Measurements from ENCODE around the gene KCNH5. TPM values are rescaled to one million over a fixed set of nuclear protein-coding genes. Genes with fewer than 3 reads are reported as not detected.
"Not testable (repeated sequence)": the region's sequence is repeated elsewhere in the genome, so short reads cannot be mapped to it uniquely, and the experiment has no call there.

KCNH5 gene
- total RNA-seq, 1 experiment from 2014 or later = 1.4 TPM

DNA sequence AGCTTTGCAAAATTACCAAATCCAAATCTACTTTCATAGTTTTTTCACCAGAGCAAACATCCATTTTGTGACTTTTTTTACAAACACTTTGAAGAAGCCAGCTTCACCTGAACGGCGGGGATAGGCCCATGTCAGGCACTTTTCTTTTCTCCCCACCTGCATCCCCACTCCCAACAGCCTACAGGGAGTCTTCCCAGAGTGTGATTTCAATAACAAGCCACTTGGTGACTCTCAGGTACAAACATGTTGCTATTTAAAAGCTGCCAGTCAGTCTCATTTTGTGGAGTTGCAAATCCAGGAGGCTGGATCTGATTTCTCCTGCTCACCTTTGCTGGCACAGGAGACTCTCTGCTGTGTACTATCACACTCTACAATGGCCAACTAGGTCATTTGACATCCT lies 285.5 kb downstream of the KCNH5 start (continued):
- TF ChIP-seq, protein P1, sequence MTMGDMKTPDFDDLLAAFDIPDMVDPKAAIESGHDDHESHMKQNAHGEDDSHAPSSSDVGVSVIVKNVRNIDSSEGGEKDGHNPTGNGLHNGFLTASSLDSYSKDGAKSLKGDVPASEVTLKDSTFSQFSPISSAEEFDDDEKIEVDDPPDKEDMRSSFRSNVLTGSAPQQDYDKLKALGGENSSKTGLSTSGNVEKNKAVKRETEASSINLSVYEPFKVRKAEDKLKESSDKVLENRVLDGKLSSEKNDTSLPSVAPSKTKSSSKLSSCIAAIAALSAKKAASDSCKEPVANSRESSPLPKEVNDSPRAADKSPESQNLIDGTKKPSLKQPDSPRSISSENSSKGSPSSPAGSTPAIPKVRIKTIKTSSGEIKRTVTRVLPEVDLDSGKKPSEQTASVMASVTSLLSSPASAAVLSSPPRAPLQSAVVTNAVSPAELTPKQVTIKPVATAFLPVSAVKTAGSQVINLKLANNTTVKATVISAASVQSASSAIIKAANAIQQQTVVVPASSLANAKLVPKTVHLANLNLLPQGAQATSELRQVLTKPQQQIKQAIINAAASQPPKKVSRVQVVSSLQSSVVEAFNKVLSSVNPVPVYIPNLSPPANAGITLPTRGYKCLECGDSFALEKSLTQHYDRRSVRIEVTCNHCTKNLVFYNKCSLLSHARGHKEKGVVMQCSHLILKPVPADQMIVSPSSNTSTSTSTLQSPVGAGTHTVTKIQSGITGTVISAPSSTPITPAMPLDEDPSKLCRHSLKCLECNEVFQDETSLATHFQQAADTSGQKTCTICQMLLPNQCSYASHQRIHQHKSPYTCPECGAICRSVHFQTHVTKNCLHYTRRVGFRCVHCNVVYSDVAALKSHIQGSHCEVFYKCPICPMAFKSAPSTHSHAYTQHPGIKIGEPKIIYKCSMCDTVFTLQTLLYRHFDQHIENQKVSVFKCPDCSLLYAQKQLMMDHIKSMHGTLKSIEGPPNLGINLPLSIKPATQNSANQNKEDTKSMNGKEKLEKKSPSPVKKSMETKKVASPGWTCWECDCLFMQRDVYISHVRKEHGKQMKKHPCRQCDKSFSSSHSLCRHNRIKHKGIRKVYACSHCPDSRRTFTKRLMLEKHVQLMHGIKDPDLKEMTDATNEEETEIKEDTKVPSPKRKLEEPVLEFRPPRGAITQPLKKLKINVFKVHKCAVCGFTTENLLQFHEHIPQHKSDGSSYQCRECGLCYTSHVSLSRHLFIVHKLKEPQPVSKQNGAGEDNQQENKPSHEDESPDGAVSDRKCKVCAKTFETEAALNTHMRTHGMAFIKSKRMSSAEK (CRISPR knock-in tag; IDR thresholded peaks at IDR 0.05; ENCODE audit: borderline replicate concordance) = no peak
- TF ChIP-seq ETV6 (CRISPR knock-in tag; IDR thresholded peaks at IDR 0.05) (no peak), SMAD3 (CRISPR knock-in tag; IDR thresholded peaks at IDR 0.05; ENCODE audit: borderline replicate concordance) (no peak)

DNA sequence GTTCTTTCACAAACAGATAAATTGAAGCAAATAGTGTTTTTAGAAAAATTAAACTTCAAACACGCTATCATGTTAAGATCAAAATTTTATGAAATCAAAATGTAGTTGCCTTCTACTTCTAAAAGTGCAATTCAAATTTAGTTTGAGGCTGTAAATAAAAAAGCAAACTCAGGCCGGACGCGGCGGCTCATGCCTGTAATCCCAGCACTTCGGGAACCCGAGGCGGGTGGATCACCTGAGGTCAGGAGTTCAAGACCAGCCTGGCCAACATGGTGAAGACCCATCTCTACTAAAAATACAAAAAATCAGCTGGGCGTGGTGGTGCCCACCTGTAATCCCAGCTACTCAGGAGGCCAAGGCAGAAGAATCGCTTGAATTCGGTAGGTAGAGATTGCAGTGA lies 298.4 kb downstream of the KCNH5 start:
- H3K9me3 Mint-ChIP-seq; CTCF ChIA-PET; H3K36me3 Mint-ChIP-seq; DNase-seq (ENCODE audit: low spot score); H3K27me3 Mint-ChIP-seq (ENCODE audit: low read depth); ATAC-seq; H3K4me3 Mint-ChIP-seq; H3K27ac Mint-ChIP-seq: not testable (repeated sequence)
- POLR2A ChIA-PET = interaction anchor here (0.5 kb wide), 1 partner anchor 483 kb away, joined by 8 read pairs; no protein-coding TSS in a partner anchor
- H3K4me1 Mint-ChIP-seq = peaks cover 31% of the 10 kb centered on the region

DNA sequence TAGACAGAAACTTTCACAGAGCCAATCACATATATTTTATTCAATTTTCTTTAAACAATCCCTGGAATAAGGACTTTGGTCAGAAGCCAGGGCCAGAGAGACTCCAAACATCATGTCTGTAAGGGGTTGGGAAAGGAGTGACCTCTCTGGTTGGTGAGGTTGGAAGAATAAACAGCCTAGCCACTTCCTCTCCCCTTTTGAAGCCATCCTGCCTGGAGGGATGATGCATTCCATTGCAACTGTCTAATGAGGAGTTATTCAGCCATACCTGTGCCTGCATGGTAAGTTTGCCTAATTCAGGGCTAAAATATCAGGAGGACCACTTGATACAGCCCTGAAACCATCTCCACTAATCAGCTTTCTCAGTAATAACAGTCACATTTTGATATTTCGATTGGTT lies 299.8 kb downstream of the KCNH5 start:
- no peak overlapping the region for H3K27ac Mint-ChIP-seq
- no peak for ATAC-seq
- 0 out of 2 replicates have a peak, but pooled peaks cover 4% of the 10 kb centered on the region for H3K9me3 Mint-ChIP-seq
- no peak for DNase-seq (ENCODE audit: low spot score)
- CTCF ChIA-PET = no interaction called here
- H3K36me3 Mint-ChIP-seq = no peaks in the 10 kb centered on the region
- TF ChIP-seq, protein P2, sequence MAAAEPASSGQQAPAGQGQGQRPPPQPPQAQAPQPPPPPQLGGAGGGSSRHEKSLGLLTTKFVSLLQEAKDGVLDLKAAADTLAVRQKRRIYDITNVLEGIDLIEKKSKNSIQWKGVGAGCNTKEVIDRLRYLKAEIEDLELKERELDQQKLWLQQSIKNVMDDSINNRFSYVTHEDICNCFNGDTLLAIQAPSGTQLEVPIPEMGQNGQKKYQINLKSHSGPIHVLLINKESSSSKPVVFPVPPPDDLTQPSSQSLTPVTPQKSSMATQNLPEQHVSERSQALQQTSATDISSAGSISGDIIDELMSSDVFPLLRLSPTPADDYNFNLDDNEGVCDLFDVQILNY (CRISPR knock-in tag; IDR thresholded peaks at IDR 0.05) = no peak
- TF ChIP-seq, protein P3, sequence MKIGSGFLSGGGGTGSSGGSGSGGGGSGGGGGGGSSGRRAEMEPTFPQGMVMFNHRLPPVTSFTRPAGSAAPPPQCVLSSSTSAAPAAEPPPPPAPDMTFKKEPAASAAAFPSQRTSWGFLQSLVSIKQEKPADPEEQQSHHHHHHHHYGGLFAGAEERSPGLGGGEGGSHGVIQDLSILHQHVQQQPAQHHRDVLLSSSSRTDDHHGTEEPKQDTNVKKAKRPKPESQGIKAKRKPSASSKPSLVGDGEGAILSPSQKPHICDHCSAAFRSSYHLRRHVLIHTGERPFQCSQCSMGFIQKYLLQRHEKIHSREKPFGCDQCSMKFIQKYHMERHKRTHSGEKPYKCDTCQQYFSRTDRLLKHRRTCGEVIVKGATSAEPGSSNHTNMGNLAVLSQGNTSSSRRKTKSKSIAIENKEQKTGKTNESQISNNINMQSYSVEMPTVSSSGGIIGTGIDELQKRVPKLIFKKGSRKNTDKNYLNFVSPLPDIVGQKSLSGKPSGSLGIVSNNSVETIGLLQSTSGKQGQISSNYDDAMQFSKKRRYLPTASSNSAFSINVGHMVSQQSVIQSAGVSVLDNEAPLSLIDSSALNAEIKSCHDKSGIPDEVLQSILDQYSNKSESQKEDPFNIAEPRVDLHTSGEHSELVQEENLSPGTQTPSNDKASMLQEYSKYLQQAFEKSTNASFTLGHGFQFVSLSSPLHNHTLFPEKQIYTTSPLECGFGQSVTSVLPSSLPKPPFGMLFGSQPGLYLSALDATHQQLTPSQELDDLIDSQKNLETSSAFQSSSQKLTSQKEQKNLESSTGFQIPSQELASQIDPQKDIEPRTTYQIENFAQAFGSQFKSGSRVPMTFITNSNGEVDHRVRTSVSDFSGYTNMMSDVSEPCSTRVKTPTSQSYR (CRISPR knock-in tag; IDR thresholded peaks at IDR 0.05) = no peak
- TF ChIP-seq ZNF121 (CRISPR knock-in tag; IDR thresholded peaks at IDR 0.05) = no peak
- no peak for TF ChIP-seq CREM (CRISPR knock-in tag; IDR thresholded peaks at IDR 0.05)
- TF ChIP-seq, protein P4, sequence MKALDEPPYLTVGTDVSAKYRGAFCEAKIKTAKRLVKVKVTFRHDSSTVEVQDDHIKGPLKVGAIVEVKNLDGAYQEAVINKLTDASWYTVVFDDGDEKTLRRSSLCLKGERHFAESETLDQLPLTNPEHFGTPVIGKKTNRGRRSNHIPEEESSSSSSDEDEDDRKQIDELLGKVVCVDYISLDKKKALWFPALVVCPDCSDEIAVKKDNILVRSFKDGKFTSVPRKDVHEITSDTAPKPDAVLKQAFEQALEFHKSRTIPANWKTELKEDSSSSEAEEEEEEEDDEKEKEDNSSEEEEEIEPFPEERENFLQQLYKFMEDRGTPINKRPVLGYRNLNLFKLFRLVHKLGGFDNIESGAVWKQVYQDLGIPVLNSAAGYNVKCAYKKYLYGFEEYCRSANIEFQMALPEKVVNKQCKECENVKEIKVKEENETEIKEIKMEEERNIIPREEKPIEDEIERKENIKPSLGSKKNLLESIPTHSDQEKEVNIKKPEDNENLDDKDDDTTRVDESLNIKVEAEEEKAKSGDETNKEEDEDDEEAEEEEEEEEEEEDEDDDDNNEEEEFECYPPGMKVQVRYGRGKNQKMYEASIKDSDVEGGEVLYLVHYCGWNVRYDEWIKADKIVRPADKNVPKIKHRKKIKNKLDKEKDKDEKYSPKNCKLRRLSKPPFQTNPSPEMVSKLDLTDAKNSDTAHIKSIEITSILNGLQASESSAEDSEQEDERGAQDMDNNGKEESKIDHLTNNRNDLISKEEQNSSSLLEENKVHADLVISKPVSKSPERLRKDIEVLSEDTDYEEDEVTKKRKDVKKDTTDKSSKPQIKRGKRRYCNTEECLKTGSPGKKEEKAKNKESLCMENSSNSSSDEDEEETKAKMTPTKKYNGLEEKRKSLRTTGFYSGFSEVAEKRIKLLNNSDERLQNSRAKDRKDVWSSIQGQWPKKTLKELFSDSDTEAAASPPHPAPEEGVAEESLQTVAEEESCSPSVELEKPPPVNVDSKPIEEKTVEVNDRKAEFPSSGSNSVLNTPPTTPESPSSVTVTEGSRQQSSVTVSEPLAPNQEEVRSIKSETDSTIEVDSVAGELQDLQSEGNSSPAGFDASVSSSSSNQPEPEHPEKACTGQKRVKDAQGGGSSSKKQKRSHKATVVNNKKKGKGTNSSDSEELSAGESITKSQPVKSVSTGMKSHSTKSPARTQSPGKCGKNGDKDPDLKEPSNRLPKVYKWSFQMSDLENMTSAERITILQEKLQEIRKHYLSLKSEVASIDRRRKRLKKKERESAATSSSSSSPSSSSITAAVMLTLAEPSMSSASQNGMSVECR (CRISPR knock-in tag; IDR thresholded peaks at IDR 0.05; ENCODE audit: borderline replicate concordance) = no peak
- TF ChIP-seq EMX1 (CRISPR knock-in tag; IDR thresholded peaks at IDR 0.05) = no peak
- no peak for TF ChIP-seq FOXJ3 (CRISPR knock-in tag; IDR thresholded peaks at IDR 0.05; ENCODE audit: borderline replicate concordance)
- H3K4me3 Mint-ChIP-seq = no peak overlapping the region
- H3K4me1 Mint-ChIP-seq = peaks cover 45% of the 10 kb centered on the region
- POLR2A ChIA-PET = no interaction called here
- H3K27me3 Mint-ChIP-seq (ENCODE audit: low read depth) = no peaks in the 10 kb centered on the region
